HT1080 (cell line): ENCODE results near the gene PRPS1L1. TPM values are rescaled to one million over a fixed set of nuclear protein-coding genes. Genes with fewer than 3 reads are reported as not detected.

ENCODE experiments used
- DNase-seq: peaks from one replicate; pipeline ENCODE4 v3.0.0-alpha.2; 2015; ENCODE audit warnings: low read depth
- total RNA-seq: library from RNA; depleted of rRNA; stranded (reverse); fragments of >200 nt; shearing (Covaris generic); gene quantifications from 2 replicates; pipeline ENCODE4 v1.2.3, GENCODE V29; 2014

The PRPS1L1 gene
- total RNA-seq, 1 experiment from 2014 or later: not detected

- no peak for DNase-seq
Measured at GRCh38 chr7:18016547-18017444, 10.8 kb downstream of the PRPS1L1 start.

GRCh38 chr7:18013936-18014335 lies 13.7 kb downstream of the PRPS1L1 start:
- DNase-seq: peak; percentile 65

GRCh38 chr7:18004372-18004771 lies 23.3 kb downstream of the PRPS1L1 start:
- DNase-seq: no peak

GRCh38 chr7:18003286-18003994 lies 24.2 kb downstream of the PRPS1L1 start:
- DNase-seq: no peak

GRCh38 chr7:17998692-17999091 lies 29.0 kb downstream of the PRPS1L1 start:
- no peak for DNase-seq

GRCh38 chr7:17996442-17997223 lies 31.0 kb downstream of the PRPS1L1 start:
- no peak for DNase-seq

- no peak for DNase-seq
Measured at GRCh38 chr7:17996040-17996439, 31.6 kb downstream of the PRPS1L1 start.

- DNase-seq: no peak
Measured at GRCh38 chr7:17994079-17994850, 33.4 kb downstream of the PRPS1L1 start.

- no peak for DNase-seq
Measured at GRCh38 chr7:17991866-17992648, 35.6 kb downstream of the PRPS1L1 start.

GRCh38 chr7:17990761-17991160 lies 36.9 kb downstream of the PRPS1L1 start:
- DNase-seq: no peak

GRCh38 chr7:17989546-17989945 lies 38.1 kb downstream of the PRPS1L1 start:
- DNase-seq: peak; percentile 65

GRCh38 chr7:17988858-17989257 lies 38.8 kb downstream of the PRPS1L1 start:
- DNase-seq: no peak

- DNase-seq: no peak
Measured at GRCh38 chr7:17988141-17988540, 39.5 kb downstream of the PRPS1L1 start.

- DNase-seq: peak; percentile 63
Measured at GRCh38 chr7:17986851-17987250, 40.8 kb downstream of the PRPS1L1 start.

GRCh38 chr7:17985473-17986239 lies 42.0 kb downstream of the PRPS1L1 start:
- DNase-seq: no peak

GRCh38 chr7:17984288-17984687 lies 43.4 kb downstream of the PRPS1L1 start:
- DNase-seq: no peak

GRCh38 chr7:17983221-17984062 lies 44.2 kb downstream of the PRPS1L1 start:
- DNase-seq: no peak

- no peak for DNase-seq
Measured at GRCh38 chr7:17976952-17977351, 50.7 kb downstream of the PRPS1L1 start.
